DOHH2 (cell line): ENCODE results near the gene TMEM61.
"Not testable (repeated sequence)": the region's sequence is repeated elsewhere in the genome, so short reads cannot be mapped to it uniquely, and the experiment has no call there.

ENCODE experiments used
- H3F3A ChIP-seq: fragments of 200-600 bp; sonication (generic), shearing (Covaris generic); 2 replicates; pipeline ENCODE4 v1.6.0; 2016; ENCODE audit warnings: antibody characterized with exemption, mild to moderate bottlenecking; ENCODE audit not compliant: control insufficient read depth, insufficient read depth
- H3K27ac ChIP-seq: fragments of 200-600 bp; sonication (generic); 2 replicates; pipeline ENCODE4 v1.5.1; 2014; ENCODE audit warnings: low read depth, mild to moderate bottlenecking, low read length, moderate library complexity
- H3K27me3 ChIP-seq: fragments of 200-600 bp; sonication (generic); 2 replicates; pipeline ENCODE4 v1.6.1; 2014; ENCODE audit warnings: mild to moderate bottlenecking, low read length, mixed read lengths; ENCODE audit not compliant: control insufficient read depth
- H3K36me3 ChIP-seq: fragments of 200-600 bp; sonication (generic); 2 replicates; pipeline ENCODE4 v1.6.1; 2014; ENCODE audit warnings: mild to moderate bottlenecking, low read length, moderate library complexity, mixed read lengths; ENCODE audit not compliant: control insufficient read depth
- H3K4me1 ChIP-seq: fragments of 200-600 bp; sonication (generic); 2 replicates; pipeline ENCODE4 v1.6.1; 2014; ENCODE audit warnings: mild to moderate bottlenecking, low read length, mixed read lengths; ENCODE audit not compliant: control insufficient read depth
- H3K4me2 ChIP-seq: fragments of 200-600 bp; sonication (generic); 2 replicates; pipeline ENCODE4 v1.6.0; 2014; ENCODE audit warnings: mild to moderate bottlenecking, low read length, moderate library complexity
- H3K4me3 ChIP-seq: fragments of 200-600 bp; sonication (generic); 2 replicates; pipeline ENCODE4 v1.5.1; 2014; ENCODE audit warnings: mild to moderate bottlenecking, low read length, mixed read lengths
- H3K79me2 ChIP-seq: fragments of 200-600 bp; sonication (generic); 2 replicates; pipeline ENCODE4 v1.6.1; 2014; ENCODE audit warnings: mild to moderate bottlenecking, low read length, mixed read lengths; ENCODE audit not compliant: control insufficient read depth
- H3K9me2 ChIP-seq: fragments of 200-600 bp; sonication (generic); replicated peaks from 2 replicates; pipeline ENCODE4 v1.6.1; 2014; ENCODE audit warnings: mild to moderate bottlenecking, low read length, mixed read lengths; ENCODE audit not compliant: control insufficient read depth
- H3K9me3 ChIP-seq: fragments of 200-600 bp; sonication (generic); 2 replicates; pipeline ENCODE4 v1.6.1; 2014; ENCODE audit warnings: antibody characterized with exemption, low read length, mixed read lengths; ENCODE audit not compliant: control insufficient read depth, insufficient read depth
- H4K20me1 ChIP-seq: fragments of 200-600 bp; sonication (generic); 2 replicates; pipeline ENCODE4 v1.6.0; 2014; ENCODE audit warnings: low read depth, mild to moderate bottlenecking, antibody characterized with exemption, low read length, moderate library complexity; ENCODE audit not compliant: control insufficient read depth, insufficient read depth
- EZH2phosphoT487 ChIP-seq: fragments of 200-600 bp; sonication (generic); IDR thresholded peaks from 2 replicates; pipeline ENCODE4 v1.6.1; 2017; ENCODE audit warnings: borderline replicate concordance, mild to moderate bottlenecking, antibody characterized with exemption, low read length, moderate library complexity, mixed read lengths
- TF ChIP-seq, protein P1 (sequence below): fragments of 200-600 bp; sonication (generic); IDR thresholded peaks from one replicate; pipeline ENCODE4 v1.5.1; 2014; ENCODE audit warnings: antibody characterized with exemption, mild to moderate bottlenecking, low read depth, low read length; ENCODE audit not compliant: poor library complexity, severe bottlenecking

The TMEM61 gene

DNA sequence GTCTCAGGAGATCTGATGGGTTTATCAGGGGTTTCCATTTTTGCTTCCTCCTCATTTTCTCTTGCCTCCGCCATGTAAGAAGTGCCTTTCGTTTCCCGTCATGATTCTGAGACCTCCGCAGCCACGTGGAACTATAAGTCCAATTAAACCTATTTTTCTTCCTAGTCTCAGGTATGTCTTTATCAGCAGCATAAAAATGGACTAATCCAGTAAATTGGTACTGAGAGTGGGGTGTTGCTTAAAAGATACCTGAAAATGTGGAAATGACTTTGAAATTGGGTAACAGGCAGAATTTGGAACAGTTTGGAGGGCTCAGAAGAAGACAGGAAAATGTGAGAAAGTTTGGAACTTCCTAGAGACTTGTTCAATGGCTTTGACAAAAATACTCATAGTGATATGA, 50.7 kb downstream of the TMEM61 start:
- not testable (repeated sequence) for H4K20me1 ChIP-seq, H3F3A ChIP-seq, H3K9me2 ChIP-seq, H3K36me3 ChIP-seq, H3K79me2 ChIP-seq, H3K9me3 ChIP-seq, H3K4me1 ChIP-seq, H3K27ac ChIP-seq, H3K4me2 ChIP-seq, H3K4me3 ChIP-seq
- H3K27me3 ChIP-seq: peaks cover 23% of the 10 kb centered on the region

DNA sequence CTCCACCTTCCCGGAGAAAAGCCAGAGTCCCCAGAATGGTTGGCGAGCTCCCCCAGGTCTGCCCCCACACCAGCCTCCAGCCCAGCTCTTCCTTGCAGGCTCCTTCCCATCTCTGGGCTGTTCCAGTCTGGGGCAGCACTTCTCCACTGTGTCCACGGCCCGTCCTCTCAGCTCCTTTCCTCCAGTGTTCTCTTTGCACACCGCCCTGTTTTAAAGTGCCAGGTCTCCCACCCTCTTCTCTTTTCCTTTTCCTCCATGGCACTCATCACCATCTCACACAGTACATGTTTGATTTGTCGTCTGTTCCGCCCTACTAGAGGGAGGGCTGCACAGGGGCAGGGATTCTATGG, 52.8 kb downstream of the TMEM61 start:
- H3K4me3 ChIP-seq: no peak overlapping the region
- TF ChIP-seq, protein P1, sequence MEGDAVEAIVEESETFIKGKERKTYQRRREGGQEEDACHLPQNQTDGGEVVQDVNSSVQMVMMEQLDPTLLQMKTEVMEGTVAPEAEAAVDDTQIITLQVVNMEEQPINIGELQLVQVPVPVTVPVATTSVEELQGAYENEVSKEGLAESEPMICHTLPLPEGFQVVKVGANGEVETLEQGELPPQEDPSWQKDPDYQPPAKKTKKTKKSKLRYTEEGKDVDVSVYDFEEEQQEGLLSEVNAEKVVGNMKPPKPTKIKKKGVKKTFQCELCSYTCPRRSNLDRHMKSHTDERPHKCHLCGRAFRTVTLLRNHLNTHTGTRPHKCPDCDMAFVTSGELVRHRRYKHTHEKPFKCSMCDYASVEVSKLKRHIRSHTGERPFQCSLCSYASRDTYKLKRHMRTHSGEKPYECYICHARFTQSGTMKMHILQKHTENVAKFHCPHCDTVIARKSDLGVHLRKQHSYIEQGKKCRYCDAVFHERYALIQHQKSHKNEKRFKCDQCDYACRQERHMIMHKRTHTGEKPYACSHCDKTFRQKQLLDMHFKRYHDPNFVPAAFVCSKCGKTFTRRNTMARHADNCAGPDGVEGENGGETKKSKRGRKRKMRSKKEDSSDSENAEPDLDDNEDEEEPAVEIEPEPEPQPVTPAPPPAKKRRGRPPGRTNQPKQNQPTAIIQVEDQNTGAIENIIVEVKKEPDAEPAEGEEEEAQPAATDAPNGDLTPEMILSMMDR: no peak
- no peak for TF ChIP-seq EZH2phosphoT487
- no peaks in the 10 kb centered on the region for H3K4me1 ChIP-seq
- no peaks in the 10 kb centered on the region for H3K36me3 ChIP-seq
- H3K9me3 ChIP-seq: no peaks in the 10 kb centered on the region
- peaks cover 24% of the 10 kb centered on the region for H3K27me3 ChIP-seq
- H3K9me2 ChIP-seq: no peaks in the 10 kb centered on the region
- H3F3A ChIP-seq: no peaks in the 10 kb centered on the region
- H3K27ac ChIP-seq: no peak overlapping the region
- H3K4me2 ChIP-seq: no peak overlapping the region
- H3K79me2 ChIP-seq: no peaks in the 10 kb centered on the region
- no peaks in the 10 kb centered on the region for H4K20me1 ChIP-seq

DNA sequence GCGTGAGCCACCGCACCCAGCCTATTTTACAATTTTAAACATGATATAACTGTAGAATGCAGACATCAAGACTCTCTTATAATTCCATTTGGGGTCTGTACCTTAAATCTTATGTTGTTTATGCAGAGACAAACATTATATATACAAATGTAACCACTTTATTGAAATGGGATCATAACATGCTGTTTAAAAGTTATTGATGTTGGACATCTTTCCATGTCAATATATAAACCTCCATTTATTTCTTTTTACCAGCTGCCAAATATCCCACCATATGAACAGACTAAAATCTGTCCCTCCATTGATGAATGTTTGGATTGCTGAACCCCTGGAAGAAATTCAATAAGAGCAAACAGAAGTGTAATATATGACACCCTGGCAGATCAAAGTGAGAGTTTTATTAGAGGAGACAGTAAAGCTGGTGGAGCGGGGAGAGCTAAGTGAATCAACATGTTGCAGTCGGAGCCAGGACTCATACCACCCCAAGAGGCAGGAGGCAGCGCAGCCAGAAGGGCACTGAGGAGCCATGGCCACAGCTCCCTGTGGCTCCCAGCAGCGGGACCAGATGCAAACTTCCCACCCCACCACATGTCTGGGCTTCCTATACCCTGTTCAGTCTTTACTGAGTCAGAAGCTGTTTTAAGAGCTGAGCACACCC, 54.2 kb downstream of the TMEM61 start:
- no peaks in the 10 kb centered on the region for H3K9me3 ChIP-seq
- TF ChIP-seq EZH2phosphoT487: no peak
- TF ChIP-seq, protein P1: no peak
- no peaks in the 10 kb centered on the region for H4K20me1 ChIP-seq
- H3K4me1 ChIP-seq: no peaks in the 10 kb centered on the region
- H3K4me3 ChIP-seq: no peak overlapping the region
- H3K79me2 ChIP-seq: no peaks in the 10 kb centered on the region
- no peaks in the 10 kb centered on the region for H3F3A ChIP-seq
- no peak overlapping the region for H3K4me2 ChIP-seq
- H3K9me2 ChIP-seq: no peaks in the 10 kb centered on the region
- H3K27me3 ChIP-seq: peaks cover 29% of the 10 kb centered on the region
- no peak overlapping the region for H3K27ac ChIP-seq
- no peaks in the 10 kb centered on the region for H3K36me3 ChIP-seq

DNA sequence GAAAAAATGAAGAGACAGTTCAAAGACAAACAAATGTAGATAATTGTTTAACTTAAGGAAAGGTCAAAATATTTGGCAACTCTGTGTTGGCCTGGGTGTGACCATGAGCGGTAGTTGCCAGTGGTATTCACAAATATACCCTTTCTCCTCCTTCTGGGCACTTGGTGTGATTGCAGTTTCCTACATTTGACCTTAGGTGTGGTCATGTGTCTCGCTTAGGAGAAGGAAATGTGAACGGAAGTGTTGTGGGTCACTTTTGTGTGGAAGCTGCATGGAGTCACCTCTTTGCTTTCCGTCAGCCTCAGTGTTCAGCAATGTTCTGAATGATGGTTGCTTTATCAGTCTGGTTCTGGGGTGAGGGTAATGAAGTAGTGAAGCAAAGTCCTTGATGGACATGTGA, 55.5 kb downstream of the TMEM61 start:
- no peak overlapping the region for H3K4me2 ChIP-seq

More for the DNA sequence above, 55.5 kb downstream of the TMEM61 start:
- Histone ChIP-seq H3K36me3 (no peaks in the 10 kb centered on the region), H3K79me2 (no peaks in the 10 kb centered on the region), H3K9me3 (no peaks in the 10 kb centered on the region), H3F3A (no peaks in the 10 kb centered on the region), H3K27ac (no peak overlapping the region), H3K4me1 (no peaks in the 10 kb centered on the region), H3K4me3 (no peak overlapping the region), H3K9me2 (no peaks in the 10 kb centered on the region), H3K27me3 (peaks cover 32% of the 10 kb centered on the region), H4K20me1 (no peaks in the 10 kb centered on the region)
- TF ChIP-seq, protein P1: no peak
- TF ChIP-seq EZH2phosphoT487: no peak
